ENCODE results near the gene WDR86.
A peak's percentile ranks its signal among the peaks of the same experiment; 100 is the strongest.

Gene WDR86

DNA sequence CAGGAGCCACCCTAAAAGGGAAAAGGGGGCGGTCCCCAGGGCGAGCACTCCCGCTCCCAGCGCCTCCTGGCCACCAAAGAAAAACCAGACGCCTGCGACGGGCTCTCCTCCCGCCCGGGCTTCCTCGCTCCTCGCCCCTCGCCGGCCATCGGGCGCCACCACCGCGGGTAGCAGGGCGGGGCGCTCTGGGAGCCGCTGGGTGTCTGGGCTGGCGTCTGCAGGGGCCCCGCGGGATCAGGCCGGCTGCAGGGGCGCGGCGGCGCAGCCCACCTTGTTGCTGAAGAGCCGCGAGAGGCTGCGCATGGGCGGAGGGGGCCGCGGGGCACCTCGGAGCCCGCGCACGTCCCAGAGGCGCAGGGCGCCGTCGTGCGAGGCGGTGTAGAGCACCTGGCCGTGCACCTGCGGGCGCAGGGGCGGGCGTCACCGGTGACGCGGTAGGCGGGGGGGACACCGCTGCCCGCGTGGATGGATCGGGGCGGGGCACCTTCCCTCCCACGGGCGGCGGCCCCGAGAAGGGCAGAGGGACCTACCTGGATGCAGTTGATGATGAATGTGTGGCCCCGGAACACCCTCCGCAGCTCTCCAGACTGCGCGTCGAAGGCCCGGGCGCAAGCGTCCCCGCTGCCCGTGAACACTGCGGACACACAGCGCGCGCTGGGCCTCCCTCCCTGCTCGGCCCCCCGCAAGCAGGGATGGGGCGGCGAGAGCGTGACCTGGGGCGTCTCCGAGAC, 28.3 kb downstream of the WDR86 start:
- DNase-seq (ENCODE audit: extremely low read depth in 1 of 2, low read depth in 1 of 2), result peak; percentile 32 to 33

GRCh38 chr7:151381098-151381347, 28.8 kb downstream of the WDR86 start:
- no peak for DNase-seq (ENCODE audit: extremely low read depth in 1 of 2, low read depth in 1 of 2)

DNA sequence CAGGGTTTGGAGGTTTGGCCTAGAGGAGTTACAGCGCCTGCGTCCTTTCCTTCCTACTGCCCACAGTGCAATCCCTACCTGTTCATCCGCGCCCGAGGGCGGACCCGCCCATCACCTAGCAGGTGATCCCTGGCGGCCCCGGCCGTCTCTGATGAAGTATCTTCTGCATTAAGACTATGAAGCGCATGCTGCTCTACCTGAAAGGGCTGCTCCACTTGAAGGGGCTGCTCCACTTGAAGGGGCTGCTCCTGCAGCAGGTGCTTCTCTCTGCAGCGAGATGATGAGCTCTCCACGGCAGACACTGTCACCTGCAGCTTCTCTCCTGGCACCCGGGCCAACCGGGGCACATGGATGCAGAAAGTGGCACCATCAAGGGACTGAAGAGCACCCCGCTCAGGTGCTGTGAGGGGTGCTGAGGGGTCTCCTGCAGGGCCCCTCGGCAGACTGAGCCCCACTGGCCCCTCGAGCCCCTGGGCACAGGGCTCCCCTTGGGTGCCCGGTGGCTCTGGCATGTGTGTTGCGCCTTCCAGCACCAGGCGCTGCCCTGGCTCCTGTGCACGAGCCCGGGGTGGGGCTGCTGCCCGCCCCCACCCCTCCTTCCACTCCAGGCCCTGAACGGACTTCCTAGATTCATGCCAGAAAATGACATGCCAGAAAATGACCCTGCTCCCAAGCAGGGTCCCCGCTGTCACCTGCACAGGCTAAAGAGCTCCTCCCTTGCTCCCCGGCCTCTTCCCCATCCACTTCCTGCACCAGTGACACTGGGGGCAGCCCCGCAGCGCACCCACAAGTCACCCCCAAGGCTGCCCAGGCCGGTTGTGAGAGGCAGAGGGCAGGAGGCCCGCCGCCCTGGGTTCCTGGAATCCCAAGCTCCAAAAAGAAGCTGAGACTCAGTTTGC, 29.4 kb downstream of the WDR86 start:
- no peak for DNase-seq (ENCODE audit: extremely low read depth in 1 of 2, low read depth in 1 of 2)

GRCh38 chr7:151379534-151380198, 30.2 kb downstream of the WDR86 start:
- no peak for DNase-seq (ENCODE audit: extremely low read depth in 1 of 2, low read depth in 1 of 2)

- DNase-seq (ENCODE audit: extremely low read depth in 1 of 2, low read depth in 1 of 2), result no peak
Observed at GRCh38 chr7:151379193-151379520, 30.7 kb downstream of the WDR86 start.

DNA sequence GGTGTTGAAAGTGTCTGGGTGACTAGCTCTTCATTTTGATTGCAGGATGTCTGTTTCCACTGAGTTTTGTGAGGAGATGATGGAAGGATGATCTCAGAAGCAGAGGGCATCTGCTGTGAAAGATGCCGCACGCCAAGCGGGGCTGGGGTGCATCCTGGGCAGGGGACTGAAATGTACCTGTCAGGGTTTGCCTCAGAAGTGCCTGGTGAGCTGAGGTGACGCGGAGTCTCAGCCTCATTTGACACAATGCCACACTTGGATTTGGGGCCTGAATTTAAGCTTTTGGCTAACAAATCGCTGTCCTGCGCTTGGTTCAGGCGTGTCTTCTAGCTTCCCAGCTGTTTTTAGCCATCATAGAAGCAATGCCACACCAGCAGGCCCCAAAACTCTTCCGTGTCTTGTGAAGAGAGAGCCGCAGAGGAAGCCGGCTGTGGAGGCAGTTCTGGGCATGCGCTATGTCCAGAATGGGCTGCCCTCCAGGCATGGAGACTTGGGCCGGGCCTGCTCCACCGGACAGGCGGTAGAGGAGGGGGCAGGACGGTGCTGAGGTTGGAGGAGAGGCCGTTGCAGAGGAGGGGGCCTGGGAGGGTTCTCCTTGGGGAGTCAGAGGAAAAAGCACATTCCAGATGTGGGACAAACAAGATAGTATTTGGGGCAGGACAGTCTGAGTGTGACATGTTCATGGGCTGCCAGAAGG, 31.2 kb downstream of the WDR86 start:
- no peak for DNase-seq (ENCODE audit: extremely low read depth in 1 of 2, low read depth in 1 of 2)

DNA sequence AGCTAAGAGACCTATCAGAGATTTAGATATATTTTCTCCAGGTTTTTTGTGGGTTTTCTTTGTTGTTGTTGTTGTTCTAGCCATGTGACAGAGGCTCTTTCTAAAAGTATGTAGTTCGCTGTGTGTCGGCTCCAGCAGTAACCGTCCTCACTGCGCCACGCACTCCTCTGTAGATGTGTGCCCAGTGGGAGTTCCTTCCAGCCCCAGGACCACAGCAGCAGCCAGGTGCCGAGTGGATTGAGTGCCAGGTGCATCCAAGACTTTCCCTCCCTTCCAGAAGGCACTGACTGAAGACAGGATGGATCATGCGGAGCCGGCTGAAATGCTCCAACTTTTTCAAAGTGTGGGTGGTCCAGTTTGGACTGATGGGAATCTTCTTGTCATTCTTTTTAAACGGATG, 31.8 kb downstream of the WDR86 start:
- no peak for DNase-seq (ENCODE audit: extremely low read depth in 1 of 2, low read depth in 1 of 2)

DNA sequence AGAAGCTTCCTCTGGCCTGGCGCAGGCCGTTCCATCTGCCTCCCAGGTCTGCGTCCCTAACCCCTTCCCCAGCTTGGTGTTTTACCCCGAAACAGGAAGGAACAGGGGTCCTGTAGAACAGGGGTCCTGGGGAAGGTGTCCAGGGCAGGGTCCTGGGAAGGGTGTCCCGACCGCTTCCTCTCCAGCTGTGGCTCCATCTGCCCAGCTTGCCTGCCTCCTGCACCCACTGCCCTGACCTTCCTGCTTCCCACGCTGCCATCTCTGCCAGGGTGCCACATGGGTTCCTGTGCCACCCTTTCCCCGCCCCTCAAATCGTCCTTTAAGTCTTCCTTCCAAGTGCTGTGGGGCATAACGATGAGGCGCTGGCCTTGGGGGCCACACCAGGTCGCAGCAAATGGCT, 32.4 kb downstream of the WDR86 start:
- DNase-seq (ENCODE audit: extremely low read depth in 1 of 2, low read depth in 1 of 2), result no peak

DNA sequence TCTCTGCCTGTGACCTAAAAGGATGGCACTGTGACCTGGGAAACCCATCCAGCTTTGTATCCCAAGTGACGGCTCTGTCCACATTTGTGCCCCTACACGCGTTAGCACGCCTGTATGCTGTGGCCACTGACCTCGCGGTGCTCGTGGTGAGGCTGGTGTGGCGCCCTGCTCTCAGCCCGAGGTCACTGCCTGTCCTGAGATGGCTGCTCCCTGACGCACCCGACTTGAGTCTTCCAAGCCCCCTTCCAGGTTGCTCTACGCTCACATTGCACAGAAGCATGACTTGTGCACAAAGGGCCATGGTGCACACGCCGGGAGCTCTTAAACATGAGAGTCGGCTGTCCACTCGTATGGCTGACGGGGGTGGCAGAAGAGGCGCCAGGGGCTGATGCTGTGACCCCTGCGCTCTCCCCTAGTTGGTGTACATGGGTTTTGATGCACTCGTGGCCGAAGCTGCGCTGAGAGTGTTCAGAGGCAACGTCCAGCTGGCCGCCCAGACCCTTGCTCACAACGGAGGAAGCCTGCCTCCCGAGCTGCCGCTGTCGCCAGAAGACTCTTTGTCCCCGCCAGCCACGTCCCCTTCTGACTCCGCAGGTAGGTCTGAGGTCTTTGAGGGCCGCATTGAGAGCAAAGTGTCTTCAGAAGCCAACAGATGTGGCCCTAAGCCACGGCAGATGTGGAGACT, 33.5 kb downstream of the WDR86 start:
- no peak for DNase-seq (ENCODE audit: extremely low read depth in 1 of 2, low read depth in 1 of 2)

GRCh38 chr7:151375530-151376217, 34.2 kb downstream of the WDR86 start:
- no peak for DNase-seq (ENCODE audit: extremely low read depth in 1 of 2, low read depth in 1 of 2)

DNA sequence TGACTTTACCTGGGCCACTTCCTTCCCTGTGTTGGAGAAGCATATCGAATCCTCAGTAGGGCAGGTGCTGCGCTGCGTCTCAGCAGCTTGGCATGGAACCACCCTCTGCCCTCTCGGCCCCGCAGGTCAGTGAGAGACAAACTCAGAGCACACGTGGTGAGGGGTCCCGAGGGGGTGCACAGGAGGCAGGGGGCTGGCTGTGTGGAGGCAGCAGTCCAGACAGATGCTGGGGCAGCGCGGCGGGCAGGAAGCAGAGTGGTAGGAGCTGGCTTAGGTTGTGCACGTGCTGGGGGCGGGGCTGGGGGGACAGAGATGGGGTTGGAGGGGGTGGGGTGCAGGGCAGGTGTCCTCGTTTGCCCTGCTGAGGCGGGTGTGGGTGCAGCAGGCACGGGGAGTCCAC, 35.1 kb downstream of the WDR86 start:
- no peak for DNase-seq (ENCODE audit: extremely low read depth in 1 of 2, low read depth in 1 of 2)

DNA sequence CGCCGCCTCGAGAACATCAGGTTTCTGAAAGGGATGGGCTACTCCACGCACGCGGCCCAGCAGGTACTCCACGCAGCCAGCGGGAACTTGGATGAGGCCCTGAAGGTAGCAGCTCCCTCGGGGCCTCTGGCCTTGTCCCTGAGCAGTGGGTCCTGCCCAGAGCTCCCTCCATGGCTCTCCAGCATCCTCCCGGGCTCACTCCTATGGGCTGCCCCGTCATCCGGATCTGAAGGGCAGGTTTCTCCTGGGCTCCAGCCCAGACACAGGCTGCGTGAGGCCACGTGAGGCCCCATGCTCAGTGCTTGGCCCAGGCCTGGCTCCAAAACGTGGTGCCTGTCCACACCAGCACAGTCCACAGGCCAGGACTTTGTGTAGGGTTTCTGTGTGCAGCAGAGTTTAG, 35.7 kb downstream of the WDR86 start:
- no peak for DNase-seq (ENCODE audit: extremely low read depth in 1 of 2, low read depth in 1 of 2)

- DNase-seq (ENCODE audit: extremely low read depth in 1 of 2, low read depth in 1 of 2), result no peak
Observed at GRCh38 chr7:151373599-151373998, 36.2 kb downstream of the WDR86 start.

GRCh38 chr7:151372612-151373265, 37.1 kb downstream of the WDR86 start:
- no peak for DNase-seq (ENCODE audit: extremely low read depth in 1 of 2, low read depth in 1 of 2)

GRCh38 chr7:151371266-151371665, 38.6 kb downstream of the WDR86 start:
- DNase-seq (ENCODE audit: extremely low read depth in 1 of 2, low read depth in 1 of 2), result no peak

GRCh38 chr7:151368136-151368571, 41.7 kb downstream of the WDR86 start:
- DNase-seq (ENCODE audit: extremely low read depth in 1 of 2, low read depth in 1 of 2), result peak; percentile 48 to 52

DNA sequence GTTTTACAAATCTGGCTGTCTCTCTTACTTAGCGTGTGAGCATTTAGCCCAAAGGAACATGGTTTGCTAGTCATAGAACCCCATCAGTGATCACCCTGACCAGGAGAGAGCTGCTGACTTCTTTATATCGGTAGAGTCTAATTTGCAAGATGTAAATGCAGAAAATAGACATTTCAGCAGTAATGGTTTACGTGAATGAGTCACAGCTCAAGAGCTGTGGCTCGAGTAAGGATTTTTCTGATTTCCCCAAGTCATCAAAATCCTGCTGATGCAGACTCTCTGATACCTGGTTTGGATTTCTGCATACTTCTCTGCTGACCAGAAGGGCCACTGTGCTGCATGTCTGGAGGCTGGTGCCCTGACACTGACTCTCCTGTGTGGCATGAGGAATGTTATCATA, 42.6 kb downstream of the WDR86 start:
- no peak for DNase-seq (ENCODE audit: extremely low read depth in 1 of 2, low read depth in 1 of 2)

GRCh38 chr7:151366880-151367222, 43.0 kb downstream of the WDR86 start:
- DNase-seq (ENCODE audit: extremely low read depth in 1 of 2, low read depth in 1 of 2), result no peak

DNA sequence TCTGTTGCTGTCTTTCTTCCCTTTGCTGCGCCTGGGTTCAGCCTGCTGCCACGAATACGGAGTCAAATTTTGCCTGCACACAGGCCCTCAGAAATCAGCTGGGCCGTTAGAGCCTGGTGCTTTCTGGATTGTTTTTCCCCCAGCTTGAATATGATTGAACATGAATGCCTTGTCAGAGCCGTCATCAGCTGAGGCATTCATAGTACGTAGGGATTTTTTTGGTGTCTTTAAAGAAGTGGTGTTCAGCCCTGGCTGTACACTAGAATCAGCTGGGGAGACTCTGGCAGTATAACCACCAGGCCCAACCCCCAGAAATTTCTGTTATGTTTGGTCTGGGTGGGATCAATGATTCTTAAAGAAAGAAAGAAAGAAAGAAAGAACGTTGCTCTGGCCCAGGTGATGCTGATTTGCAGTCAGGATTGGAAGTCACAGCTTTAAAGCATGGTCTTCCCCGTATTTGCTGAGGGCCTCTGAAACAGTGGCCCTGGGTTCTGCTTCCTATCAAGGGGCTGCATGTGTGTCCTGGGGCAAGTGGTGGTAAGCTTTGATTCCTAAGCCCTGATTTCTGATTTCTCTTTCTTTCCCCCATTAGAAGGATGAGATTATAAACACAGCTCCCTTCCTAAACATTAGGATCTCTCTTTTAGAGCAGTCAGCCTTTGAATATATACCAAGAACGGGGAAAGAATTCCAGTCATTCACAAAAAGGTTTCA, 43.5 kb downstream of the WDR86 start:
- no peak for DNase-seq (ENCODE audit: extremely low read depth in 1 of 2, low read depth in 1 of 2)

Measured in activated CD8-positive, alpha-beta memory T cell treated with anti-CD3 and anti-CD28 coated beads for 1 hour (primary cell).